T-helper 17 cell (primary cell): ENCODE results near the gene SMKR1. TPM values are rescaled to one million over a fixed set of nuclear protein-coding genes. Genes with fewer than 3 reads are reported as not detected.

ENCODE experiments used
- ATAC-seq: fragments of 150-1000 bp; cut with Tn5 transposase; 2 replicates; pipeline ENCODE4 v1.10.0; 2021; ENCODE audit warnings: mild to moderate bottlenecking, moderate library complexity
- DNase-seq, 3 donors: peaks; one replicate each; pipeline versions ENCODE4 v3.0.0 to v3.0.0-alpha.2; 2020 to 2021
- H3K9me3 ChIP-seq: one replicate; pipeline ENCODE4 v1.7.0; 2013; ENCODE audit warnings: low read length, mild to moderate bottlenecking; ENCODE audit not compliant: control insufficient read depth, poor library complexity, severe bottlenecking
- H3K27ac Mint-ChIP-seq: one replicate; pipeline ENCODE4 v1.8.0; 2022; ENCODE audit warnings: mild to moderate bottlenecking, moderate library complexity, mixed read lengths
- H3K27me3 Mint-ChIP-seq: one replicate; pipeline ENCODE4 v1.8.0; 2022; ENCODE audit warnings: mixed read lengths
- H3K36me3 Mint-ChIP-seq: one replicate; pipeline ENCODE4 v1.8.0; 2022; ENCODE audit warnings: low read depth, mixed read lengths
- H3K4me1 Mint-ChIP-seq: one replicate; pipeline ENCODE4 v1.8.0; 2022; ENCODE audit warnings: mild to moderate bottlenecking, mixed read lengths
- H3K4me3 Mint-ChIP-seq: one replicate; pipeline ENCODE4 v1.8.0; 2022; ENCODE audit warnings: mild to moderate bottlenecking, moderate library complexity, mixed read lengths
- total RNA-seq, 4 donors: library from RNA in 2 of 4; stranded (reverse) in 2 of 4; gene quantifications; one replicate each; pipeline ENCODE4 v1.2.3 and lab custom pipeline; 2022 to 2026

The SMKR1 gene
- total RNA-seq, result 1 to 10 TPM in 1 of 2 donors, under 1 TPM in 1; 0.77 to 2.0 TPM
- 0.68 to 2.1 reads per million in 2 donors for total RNA-seq (lab: John Stamatoyannopoulos, UW)

DNA sequence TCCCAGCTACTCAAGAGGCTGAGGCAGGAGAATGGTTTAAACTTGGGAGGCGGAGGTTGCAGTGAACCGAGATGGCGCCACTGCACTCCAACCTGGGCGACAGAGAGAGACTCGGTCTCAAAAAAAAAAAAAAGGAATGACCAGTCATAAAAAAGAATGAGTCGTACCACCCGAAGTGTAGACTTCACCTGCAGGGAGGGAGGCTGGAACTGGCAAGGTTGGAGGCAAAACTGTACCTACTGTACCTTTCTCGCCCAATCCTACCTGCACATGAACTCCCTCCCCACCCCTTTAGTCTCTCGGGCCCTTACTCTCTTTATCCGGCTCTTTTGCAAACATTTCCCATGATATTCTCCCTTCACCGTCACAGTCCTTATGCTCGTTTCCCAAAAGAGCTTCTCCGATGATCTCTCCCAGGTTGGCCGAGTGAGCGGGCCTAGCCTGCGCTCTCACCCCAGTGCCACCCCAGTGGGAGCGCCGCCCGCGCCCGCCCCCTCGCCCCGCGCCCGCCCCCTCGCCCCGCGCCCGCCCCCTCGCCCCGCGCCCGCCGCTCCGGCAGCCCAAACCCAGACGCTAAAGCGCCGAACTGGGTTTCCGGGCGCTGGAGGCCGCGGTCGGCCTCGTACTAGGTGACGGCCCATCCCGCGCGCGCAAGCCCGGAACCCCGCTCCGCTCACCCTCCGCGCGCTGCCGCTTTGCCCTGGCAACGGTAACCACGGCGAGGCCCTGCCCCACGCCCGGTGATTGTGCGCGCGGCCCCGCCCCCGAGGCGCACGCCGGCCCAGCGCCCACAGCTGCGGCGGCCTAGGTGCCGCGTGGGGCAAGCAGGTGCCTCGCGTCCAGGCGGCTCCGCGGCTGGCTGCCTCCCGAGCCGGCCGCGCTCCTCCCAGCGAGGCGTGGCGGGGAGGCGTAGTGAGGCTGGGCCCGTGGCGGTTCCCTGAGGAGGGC, at the start of gene SMKR1:
Gene SMKR1, plus strand, starts transcription at position 772 of the 948 bp plus-strand sequence. CDS start 294 bp downstream, outside the sequence.
- H3K4me1 Mint-ChIP-seq, result peaks cover 21% of the 10 kb centered on the region
- ATAC-seq, result peak; percentile 97
- peak; percentile 92 to 94 (median 93) for DNase-seq
- H3K27ac Mint-ChIP-seq, result peak within 1 kb of the TSS; percentile 88
- peaks cover 5% of the 10 kb centered on the region for H3K36me3 Mint-ChIP-seq
- no peaks in the 10 kb centered on the region for H3K9me3 ChIP-seq
- H3K27me3 Mint-ChIP-seq, result peaks cover 3% of the 10 kb centered on the region
- H3K4me3 Mint-ChIP-seq, result peak within 1 kb of the TSS; percentile 91

DNA sequence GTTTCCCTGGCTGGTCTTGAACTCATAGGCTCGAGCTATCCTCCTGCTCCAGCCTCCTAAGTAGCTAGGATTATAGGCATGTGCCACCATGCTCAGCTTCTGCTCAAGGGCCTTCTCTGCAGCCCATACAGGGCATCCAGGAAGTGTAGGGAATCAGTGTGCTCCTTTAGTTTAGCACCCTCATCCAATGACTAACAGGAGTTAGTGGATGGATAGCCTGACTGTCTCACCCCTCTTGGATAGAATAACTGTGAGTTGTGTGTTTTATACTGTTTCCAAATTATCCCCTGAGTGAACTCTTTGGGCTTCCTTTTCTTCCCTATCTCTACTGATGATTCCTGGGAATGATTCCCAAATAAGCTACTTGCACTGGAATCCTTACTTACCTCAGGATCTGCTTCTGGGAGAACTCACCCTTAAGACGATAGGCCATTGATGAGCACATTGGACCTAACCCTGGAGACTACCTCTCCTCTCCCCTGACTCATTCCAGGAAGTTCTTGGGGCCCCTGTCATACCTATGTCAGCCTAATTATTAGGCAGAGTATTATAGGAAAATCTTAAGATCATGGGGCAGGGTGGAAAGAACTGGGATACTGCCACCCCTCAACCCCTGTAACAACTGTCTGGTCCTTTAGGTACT, 49.6 kb upstream of the SMKR1 start:
- ATAC-seq (no peak), DNase-seq (no peak)
- Mint-ChIP-seq H3K4me3 (no peak overlapping the region), H3K27me3 (no peaks in the 10 kb centered on the region), H3K27ac (no peak overlapping the region), H3K4me1 (no peaks in the 10 kb centered on the region), H3K36me3 (no peaks in the 10 kb centered on the region)
- no peaks in the 10 kb centered on the region for H3K9me3 ChIP-seq

DNA sequence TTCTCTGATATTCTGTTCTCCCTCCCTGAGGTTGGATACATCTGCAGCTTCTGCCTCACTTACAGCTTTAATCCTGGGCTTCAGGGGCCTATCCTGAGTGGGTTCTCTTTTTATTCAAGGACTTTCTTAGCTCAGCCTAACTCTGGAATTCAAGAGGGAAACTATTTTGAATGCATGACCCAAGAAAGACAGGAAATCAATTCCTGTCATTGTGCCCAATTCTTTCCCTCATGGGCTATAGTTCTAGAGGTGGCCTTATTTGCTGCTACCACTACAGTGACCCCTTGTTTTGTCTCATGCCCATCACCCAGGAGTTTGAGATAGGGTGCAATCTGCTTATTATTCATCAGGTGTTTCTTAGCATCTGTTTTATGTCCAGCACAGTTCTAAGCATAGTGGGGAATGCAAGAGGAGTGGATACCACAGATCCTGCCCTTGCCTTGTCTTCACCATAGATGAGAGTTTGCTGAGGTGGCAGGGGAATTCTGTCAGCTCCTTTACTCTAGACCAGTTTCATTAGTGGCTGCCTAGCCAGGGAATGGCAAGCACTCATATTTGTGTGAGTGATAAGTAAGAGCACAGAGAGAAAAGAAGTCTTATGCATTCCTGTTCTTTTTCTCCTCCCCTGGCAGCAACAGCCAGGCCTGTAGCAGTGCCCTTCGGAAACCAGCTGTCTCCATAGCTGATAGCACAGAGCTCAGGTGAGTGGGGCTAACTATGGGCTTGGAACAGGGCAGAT, 48.7 kb upstream of the SMKR1 start:
- ATAC-seq, result no peak
- no peaks in the 10 kb centered on the region for H3K9me3 ChIP-seq
- Mint-ChIP-seq H3K4me1 (no peaks in the 10 kb centered on the region), H3K27ac (no peak overlapping the region), H3K36me3 (no peaks in the 10 kb centered on the region), H3K27me3 (no peaks in the 10 kb centered on the region), H3K4me3 (no peak overlapping the region)
- no peak for DNase-seq

DNA sequence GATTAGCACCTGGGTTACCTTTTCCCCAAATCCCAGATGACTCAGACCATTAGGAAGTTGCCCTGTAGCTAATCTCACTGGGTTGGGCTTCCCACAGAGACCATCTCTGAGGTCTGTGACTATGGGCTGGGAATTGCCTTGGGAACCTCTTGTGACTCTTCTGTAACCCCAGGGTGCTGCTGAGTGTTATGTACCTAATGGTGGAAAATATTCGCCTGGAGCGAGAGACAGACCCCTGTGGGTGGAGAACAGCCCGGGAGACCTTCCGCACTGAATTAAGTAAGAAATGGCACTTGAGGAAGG, 48.1 kb upstream of the SMKR1 start:
- Mint-ChIP-seq H3K36me3 (no peaks in the 10 kb centered on the region), H3K4me3 (no peak overlapping the region), H3K27me3 (no peaks in the 10 kb centered on the region), H3K27ac (no peak overlapping the region), H3K4me1 (no peaks in the 10 kb centered on the region)
- DNase-seq, result no peak
- H3K9me3 ChIP-seq, result no peaks in the 10 kb centered on the region
- no peak for ATAC-seq

DNA sequence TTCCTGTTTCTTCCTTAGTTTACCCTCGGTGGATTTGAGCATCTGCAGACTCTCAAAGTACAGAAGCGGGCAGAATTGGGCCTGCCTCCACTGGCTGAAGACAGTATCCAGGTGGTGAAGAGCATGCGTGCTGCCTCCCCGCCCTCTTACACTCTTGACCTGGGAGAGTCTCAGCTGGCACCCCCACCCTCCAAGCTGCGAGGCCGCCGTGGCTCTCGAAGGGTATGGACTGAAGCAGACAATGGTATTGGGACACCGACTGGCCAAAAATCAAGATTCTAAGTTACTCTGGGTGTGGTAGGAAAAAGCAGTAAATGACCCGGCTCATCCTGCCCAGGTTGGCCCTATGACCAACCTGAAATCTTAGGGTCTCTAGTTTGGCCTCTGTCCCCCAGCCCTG, 45.9 kb upstream of the SMKR1 start:
- H3K36me3 Mint-ChIP-seq, result no peaks in the 10 kb centered on the region
- no peak overlapping the region for H3K27ac Mint-ChIP-seq
- no peaks in the 10 kb centered on the region for H3K27me3 Mint-ChIP-seq
- no peaks in the 10 kb centered on the region for H3K9me3 ChIP-seq
- H3K4me3 Mint-ChIP-seq, result no peak overlapping the region
- ATAC-seq, result no peak
- no peak for DNase-seq
- no peaks in the 10 kb centered on the region for H3K4me1 Mint-ChIP-seq

DNA sequence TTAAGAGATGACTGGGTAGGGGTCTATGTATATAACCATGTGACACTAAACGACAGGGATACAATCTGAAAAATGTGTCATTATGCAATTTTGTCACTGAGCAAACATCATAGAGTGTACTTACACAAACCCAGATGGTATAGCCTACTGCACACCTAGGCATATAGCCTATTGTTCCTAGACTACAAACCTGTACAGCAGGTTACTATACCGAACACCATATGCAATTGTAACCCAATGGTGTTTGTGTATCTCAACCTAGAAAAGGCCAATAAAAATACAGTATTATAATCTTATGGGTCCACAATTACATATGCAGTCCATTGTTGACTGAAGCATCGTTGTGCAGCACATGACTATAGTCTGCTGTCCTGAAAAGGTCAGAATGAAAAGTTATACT, 45.2 kb upstream of the SMKR1 start:
- no peaks in the 10 kb centered on the region for H3K9me3 ChIP-seq
- no peak overlapping the region for H3K27ac Mint-ChIP-seq
- H3K27me3 Mint-ChIP-seq, result no peaks in the 10 kb centered on the region
- no peaks in the 10 kb centered on the region for H3K36me3 Mint-ChIP-seq
- ATAC-seq, result no peak
- no peak overlapping the region for H3K4me3 Mint-ChIP-seq
- no peak for DNase-seq
- no peaks in the 10 kb centered on the region for H3K4me1 Mint-ChIP-seq

DNA sequence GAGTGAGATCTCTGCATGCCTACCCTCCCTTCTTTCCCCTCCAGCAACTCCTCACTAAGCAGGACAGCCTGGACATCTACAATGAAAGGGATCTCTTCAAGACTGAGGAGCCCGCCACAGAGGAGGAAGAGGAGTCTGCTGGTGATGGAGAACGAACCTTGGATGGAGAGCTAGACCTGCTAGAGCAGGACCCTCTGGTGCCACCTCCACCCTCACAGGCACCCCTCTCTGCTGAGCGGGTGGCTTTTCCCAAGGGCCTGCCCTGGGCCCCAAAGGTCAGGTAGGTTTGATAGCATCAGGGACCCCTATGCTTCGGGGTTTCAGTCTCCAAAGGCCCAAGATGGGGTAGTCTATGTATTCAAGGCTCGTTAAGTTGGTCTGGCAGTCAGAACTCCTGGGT, 44.2 kb upstream of the SMKR1 start:
- H3K27ac Mint-ChIP-seq, result no peak overlapping the region
- ATAC-seq (no peak), DNase-seq (no peak)
- H3K4me1 Mint-ChIP-seq, result no peaks in the 10 kb centered on the region
- H3K9me3 ChIP-seq, result no peaks in the 10 kb centered on the region
- no peak overlapping the region for H3K4me3 Mint-ChIP-seq
- no peaks in the 10 kb centered on the region for H3K36me3 Mint-ChIP-seq
- H3K27me3 Mint-ChIP-seq, result no peaks in the 10 kb centered on the region

DNA sequence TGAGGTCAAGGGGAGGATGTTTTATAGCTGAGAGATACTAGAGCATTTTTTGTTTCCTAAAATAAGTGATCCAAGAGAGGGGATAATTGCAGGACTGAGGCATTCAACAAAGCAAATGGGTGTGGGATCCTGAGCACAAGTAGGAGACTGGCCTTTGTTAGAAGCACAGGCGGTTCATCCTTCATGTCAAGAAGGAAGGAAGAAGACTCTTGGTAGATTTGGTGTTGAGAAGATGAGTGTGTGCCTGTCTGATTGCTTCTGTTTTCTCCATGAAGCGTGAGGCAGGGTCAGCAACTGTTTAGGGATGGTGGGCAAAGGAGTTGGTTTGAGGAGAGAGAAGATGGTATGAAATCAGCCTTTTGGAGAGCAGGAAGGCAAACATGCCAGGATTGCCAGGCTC, 40.5 kb upstream of the SMKR1 start:
- Mint-ChIP-seq H3K36me3 (no peaks in the 10 kb centered on the region), H3K4me1 (no peaks in the 10 kb centered on the region), H3K4me3 (no peak overlapping the region), H3K27me3 (no peaks in the 10 kb centered on the region), H3K27ac (no peak overlapping the region)
- H3K9me3 ChIP-seq, result no peaks in the 10 kb centered on the region
- DNase-seq (no peak), ATAC-seq (no peak)

DNA sequence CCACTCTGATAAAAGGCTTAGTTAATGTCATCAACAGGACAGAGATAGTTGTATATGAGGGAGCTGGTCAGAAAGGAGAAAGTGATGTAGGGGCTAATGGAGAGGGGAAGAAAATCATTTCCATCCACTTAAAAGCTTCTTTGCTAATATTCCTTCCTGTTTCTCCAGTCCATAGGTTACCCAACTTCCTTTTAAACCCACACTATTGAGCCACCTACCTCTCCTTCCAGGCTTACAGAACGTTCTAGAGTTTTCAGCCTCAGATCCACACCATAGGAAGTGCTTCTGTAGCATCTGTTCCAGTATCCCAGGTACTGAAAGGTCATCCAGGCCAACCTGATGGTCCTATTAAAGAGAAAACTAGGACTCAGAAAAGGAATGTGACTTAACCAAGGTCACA, 39.9 kb upstream of the SMKR1 start:
- ATAC-seq, result no peak
- Mint-ChIP-seq H3K27ac (no peak overlapping the region), H3K4me1 (no peaks in the 10 kb centered on the region), H3K4me3 (no peak overlapping the region), H3K36me3 (no peaks in the 10 kb centered on the region), H3K27me3 (no peaks in the 10 kb centered on the region)
- no peak for DNase-seq
- no peaks in the 10 kb centered on the region for H3K9me3 ChIP-seq

DNA sequence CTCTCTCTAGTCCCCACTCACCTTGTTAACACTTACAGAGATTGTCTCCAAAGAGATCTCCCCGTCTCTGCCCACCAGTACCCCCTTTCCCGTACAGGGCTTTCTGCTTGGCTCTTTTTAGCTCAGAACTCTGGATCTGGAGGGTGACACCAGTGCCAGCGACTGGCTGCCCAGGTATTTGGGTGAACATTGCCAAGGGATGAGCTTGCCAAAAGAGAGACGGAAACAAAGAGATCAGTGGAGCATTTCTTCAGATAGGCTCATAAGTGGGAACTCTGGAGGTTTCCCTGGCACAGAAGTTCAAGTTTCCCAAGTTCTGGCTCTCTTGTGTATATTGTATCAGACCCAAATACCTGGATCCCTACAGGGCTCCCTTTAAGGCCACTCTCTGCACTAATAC, 38.1 kb upstream of the SMKR1 start:
- no peaks in the 10 kb centered on the region for H3K36me3 Mint-ChIP-seq
- DNase-seq (no peak), ATAC-seq (no peak)
- H3K4me1 Mint-ChIP-seq, result no peaks in the 10 kb centered on the region
- no peaks in the 10 kb centered on the region for H3K9me3 ChIP-seq
- H3K4me3 Mint-ChIP-seq, result no peak overlapping the region
- H3K27ac Mint-ChIP-seq, result no peak overlapping the region
- H3K27me3 Mint-ChIP-seq, result no peaks in the 10 kb centered on the region

DNA sequence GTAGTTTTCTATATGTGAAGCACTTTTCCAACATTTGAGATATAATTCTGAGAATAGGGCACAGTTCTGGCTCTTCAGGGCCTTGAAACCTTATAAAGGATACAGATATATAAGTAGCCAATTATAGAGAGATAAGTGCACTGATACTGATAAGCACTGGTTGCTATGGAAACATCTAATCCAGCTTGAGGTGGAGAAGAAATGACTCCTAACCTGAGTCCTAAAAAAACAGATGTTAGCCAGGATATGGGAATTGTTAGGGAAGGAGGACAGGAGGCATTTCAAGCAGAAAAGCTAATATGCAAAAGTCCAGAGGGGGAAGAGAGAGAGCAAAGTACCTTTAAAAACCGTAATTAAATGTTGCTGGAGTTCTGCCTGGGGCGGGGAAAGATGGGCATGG, 37.3 kb upstream of the SMKR1 start:
- Mint-ChIP-seq H3K4me1 (no peaks in the 10 kb centered on the region), H3K36me3 (no peaks in the 10 kb centered on the region), H3K4me3 (no peak overlapping the region), H3K27ac (no peak overlapping the region), H3K27me3 (no peaks in the 10 kb centered on the region)
- no peaks in the 10 kb centered on the region for H3K9me3 ChIP-seq
- ATAC-seq, result no peak
- no peak for DNase-seq

DNA sequence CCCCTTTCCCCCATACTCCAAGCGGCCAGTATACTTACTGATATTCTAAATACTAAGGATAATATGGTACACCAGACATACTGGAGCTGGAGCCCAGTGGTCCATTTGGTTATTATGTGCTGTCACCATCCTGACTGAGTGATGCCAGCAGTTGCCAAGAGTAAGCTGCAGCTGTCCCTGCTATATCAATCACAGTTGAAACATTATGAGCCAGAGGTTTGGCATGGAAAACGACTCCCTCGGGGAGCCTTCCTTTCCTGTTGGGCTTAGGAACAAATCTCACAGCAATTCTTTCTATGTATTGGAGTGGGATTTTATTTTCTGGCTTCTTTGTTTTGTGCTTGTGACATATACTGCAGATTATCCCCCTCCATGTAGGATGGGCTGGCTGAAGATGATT, 35.5 kb upstream of the SMKR1 start:
- H3K36me3 Mint-ChIP-seq, result no peaks in the 10 kb centered on the region
- no peak overlapping the region for H3K27ac Mint-ChIP-seq
- H3K9me3 ChIP-seq, result no peaks in the 10 kb centered on the region
- DNase-seq (no peak), ATAC-seq (no peak)
- H3K27me3 Mint-ChIP-seq, result no peaks in the 10 kb centered on the region
- no peaks in the 10 kb centered on the region for H3K4me1 Mint-ChIP-seq
- no peak overlapping the region for H3K4me3 Mint-ChIP-seq

DNA sequence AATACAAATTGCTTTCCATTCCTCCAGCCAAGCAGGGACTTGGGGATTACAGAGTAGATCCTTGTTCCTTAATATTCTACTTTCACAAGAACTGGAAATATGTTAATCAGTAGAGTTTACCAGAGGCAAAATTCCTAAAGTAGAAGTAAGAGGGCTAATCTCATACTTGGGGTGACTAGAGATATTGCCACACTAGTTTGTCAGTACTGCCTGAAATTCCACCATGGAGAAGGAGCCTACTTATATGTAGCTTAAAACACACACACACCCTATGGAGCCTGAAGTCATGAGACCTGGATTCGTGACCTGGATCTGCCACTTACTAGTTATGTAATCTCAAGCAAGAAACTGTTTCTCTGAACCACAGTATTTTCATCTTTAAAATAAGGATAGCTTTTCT, 34.2 kb upstream of the SMKR1 start:
- DNase-seq, result no peak
- Mint-ChIP-seq H3K36me3 (no peaks in the 10 kb centered on the region), H3K4me3 (no peak overlapping the region), H3K27ac (no peak overlapping the region), H3K27me3 (no peaks in the 10 kb centered on the region), H3K4me1 (no peaks in the 10 kb centered on the region)
- ATAC-seq, result no peak
- H3K9me3 ChIP-seq, result no peaks in the 10 kb centered on the region
